HCT116 (cell line): ENCODE data around the gene STAP2. TPM values are rescaled to one million over a fixed set of nuclear protein-coding genes. Genes with fewer than 3 reads are reported as not detected.
A peak's percentile ranks its signal among the peaks of the same experiment; 100 is the strongest.

ENCODE experiments used
- ATAC-seq: fragments of 200-7000 bp; cut with Tn5 transposase; 2 replicates; pipeline ENCODE4 v1.9.1; 2020; ENCODE audit warnings: mild to moderate bottlenecking, moderate library complexity
- BruUV-seq: library from RNA; stranded (reverse); fragments of 400-500 nt; replicated peaks from 2 replicates; lab custom pipeline; 2021; lab: Mats Ljungman, UMichigan
- CTCF ChIA-PET: fragments of 300-600 bp; sonication (Branson Sonifier 250); formaldehyde crosslinking; loops from one replicate; lab custom pipeline; 2021; ENCODE audit warnings: antibody characterized with exemption; lab: Charles Lee
- POLR2A ChIA-PET: fragments of 300-600, 350-600 bp; sonication (Branson Sonifier 250); formaldehyde crosslinking; loops from one replicate; lab custom pipeline; 2021; ENCODE audit warnings: antibody characterized with exemption; lab: Charles Lee
- RAD21 ChIA-PET, 2 experiments: fragments of 300-600 bp; sonication (Branson Sonifier 250); formaldehyde crosslinking; loops; one replicate each; lab custom pipeline; 2023; ENCODE audit warnings: low total read pairs in 2 of 2; ENCODE audit not compliant: uncharacterized antibody in 2 of 2, unreplicated experiment in 2 of 2, low non-redundant PET in 1 of 2; lab: Charles Lee
- DNase-seq: peaks from one replicate; pipeline ENCODE4 v3.0.0-alpha.2; 2010; ENCODE audit warnings: low read depth, low spot score
- H2AFZ ChIP-seq: fragments of 200-600 bp; shearing (Covaris generic), sonication (generic); 2 replicates; pipeline ENCODE4 v1.6.1; 2017; ENCODE audit warnings: low read depth, mixed run types, mixed read lengths, antibody characterized with exemption, low read length; ENCODE audit not compliant: poor library complexity, severe bottlenecking
- H3K27ac ChIP-seq: 2 replicates; pipeline ENCODE4 v1.5.1; 2012; ENCODE audit warnings: low read depth, low read length
- H3K27me3 ChIP-seq: fragments of 200-600 bp; sonication (generic); 2 replicates; pipeline ENCODE4 v1.6.1; 2016; ENCODE audit warnings: mixed run types, low read length, mixed read lengths; ENCODE audit not compliant: insufficient read depth
- H3K36me3 ChIP-seq, 2 experiments: fragments of 200-500 bp in 1 of 2; fragments of 200-600 bp in 1 of 2; sonication (Bioruptor generic) in 1 of 2; sonication (generic) in 1 of 2; 2 replicates each; pipeline versions ENCODE4 v1.5.1 to v1.6.1; 2014 to 2016; ENCODE audit warnings: low read length in 2 of 2, inconsistent platforms in 1 of 2, mixed read lengths in 1 of 2, mixed run types in 1 of 2; ENCODE audit not compliant: insufficient read depth in 2 of 2, control insufficient read depth in 1 of 2
- H3K4me1 ChIP-seq, 2 experiments: fragments of 200-600 bp in 1 of 2; sonication (generic) in 1 of 2; 2 replicates each; pipeline versions ENCODE4 v1.5.1 to v1.6.1; 2012 to 2017; ENCODE audit warnings: low read length in 2 of 2, inconsistent platforms in 1 of 2, mild to moderate bottlenecking in 1 of 2, mixed read lengths in 1 of 2, mixed run types in 1 of 2, moderate library complexity in 1 of 2; ENCODE audit not compliant: insufficient read depth in 2 of 2, control insufficient read depth in 1 of 2
- H3K4me2 ChIP-seq: fragments of 200-600 bp; sonication (generic); 2 replicates; pipeline ENCODE4 v1.6.1; 2017; ENCODE audit warnings: mixed run types, low read length, mixed read lengths
- H3K4me3 ChIP-seq, 2 experiments: fragments of 200-600 bp in 1 of 2; sonication (generic) in 1 of 2; replicated peaks in 1 of 2; 2 replicates each; pipeline ENCODE4 v1.5.1; 2011 to 2016; ENCODE audit warnings: low read length in 2 of 2, control low read depth in 1 of 2, low read depth in 1 of 2, mild to moderate bottlenecking in 1 of 2, mixed read lengths in 1 of 2, mixed run types in 1 of 2
- H3K79me2 ChIP-seq: fragments of 200-600 bp; sonication (generic); 2 replicates; pipeline ENCODE4 v1.6.1; 2017; ENCODE audit warnings: mild to moderate bottlenecking, mixed run types, low read length, moderate library complexity, mixed read lengths; ENCODE audit not compliant: insufficient read depth
- H3K9ac ChIP-seq: fragments of 200-600 bp; sonication (generic); 2 replicates; pipeline ENCODE4 v1.6.1; 2016; ENCODE audit warnings: low read length, mixed read lengths
- H3K9me2 ChIP-seq: fragments of 200-600 bp; sonication (generic), shearing (Covaris generic); 2 replicates; pipeline ENCODE4 v1.6.1; 2017; ENCODE audit warnings: mixed run types, mild to moderate bottlenecking, moderate library complexity; ENCODE audit not compliant: insufficient read depth
- H3K9me3 ChIP-seq, 2 experiments: fragments of 200-500 bp in 1 of 2; fragments of 200-600 bp in 1 of 2; sonication (Bioruptor generic) in 1 of 2; sonication (generic) in 1 of 2; 2 replicates each; pipeline ENCODE4 v1.6.1; 2014 to 2017; ENCODE audit warnings: low read length in 2 of 2, mixed read lengths in 2 of 2, inconsistent platforms in 1 of 2, low read depth in 1 of 2, mild to moderate bottlenecking in 1 of 2, mixed run types in 1 of 2, moderate library complexity in 1 of 2; ENCODE audit not compliant: control insufficient read depth in 1 of 2, insufficient read depth in 1 of 2
- H4K20me1 ChIP-seq: fragments of 200-600 bp; sonication (generic), shearing (Covaris generic); 2 replicates; pipeline ENCODE4 v1.6.1; 2017; ENCODE audit warnings: mixed run types, mild to moderate bottlenecking, moderate library complexity; ENCODE audit not compliant: insufficient read depth
- CBX3 ChIP-seq: IDR thresholded peaks from 2 replicates; pipeline ENCODE4 v1.6.1; 2012; ENCODE audit warnings: low read depth
- CEBPB ChIP-seq: IDR thresholded peaks from 2 replicates; pipeline ENCODE4 v1.6.1; 2012; ENCODE audit warnings: low read depth
- EGR1 ChIP-seq: IDR thresholded peaks from 2 replicates; pipeline ENCODE4 v1.6.1; 2012; ENCODE audit warnings: low read depth
- ELF1 ChIP-seq: IDR thresholded peaks from 2 replicates; pipeline ENCODE4 v1.6.1; 2012; ENCODE audit warnings: low read depth, borderline replicate concordance
- EZH2phosphoT487 ChIP-seq: fragments of 200-600 bp; IDR thresholded peaks from 2 replicates; pipeline ENCODE4 v1.6.1; 2018; ENCODE audit warnings: antibody characterized with exemption, borderline replicate concordance
- FOSL1 ChIP-seq: IDR thresholded peaks from 2 replicates; pipeline ENCODE4 v1.6.1; 2012; ENCODE audit warnings: low read depth
- JUND ChIP-seq: IDR thresholded peaks from 2 replicates; pipeline ENCODE4 v1.6.1; 2012
- POLR2A ChIP-seq: IDR thresholded peaks from 2 replicates; pipeline ENCODE4 v1.7.0; 2011; ENCODE audit warnings: borderline replicate concordance; ENCODE audit not compliant: insufficient read depth, insufficient read length; ENCODE audit errors: extremely low read depth
- POLR2AphosphoS5 ChIP-seq: IDR thresholded peaks from 2 replicates; pipeline ENCODE4 v1.6.1; 2011; ENCODE audit warnings: mild to moderate bottlenecking, low read depth, low read length, moderate library complexity
- RAD21 ChIP-seq: IDR thresholded peaks from 2 replicates; pipeline ENCODE4 v1.6.1; 2012; ENCODE audit warnings: low read depth, mild to moderate bottlenecking
- SIN3A ChIP-seq: IDR thresholded peaks from 2 replicates; pipeline ENCODE4 v1.6.1; 2012; ENCODE audit warnings: low read depth
- SP1 ChIP-seq: IDR thresholded peaks from 2 replicates; pipeline ENCODE4 v1.6.1; 2012; ENCODE audit warnings: low read depth
- ZFX ChIP-seq: fragments of 450-650 bp; IDR thresholded peaks from 2 replicates; pipeline ENCODE4 v1.6.1; 2017
- ZNF274 ChIP-seq: fragments of 200-500 bp; sonication (Bioruptor generic); IDR thresholded peaks from 2 replicates; pipeline ENCODE4 v1.6.1; 2014; ENCODE audit warnings: mild to moderate bottlenecking, low read depth, low read length, inconsistent platforms
- intact Hi-C: fragments of 100-400 bp; cut with micrococcal nuclease; formaldehyde crosslinking; loops from 2 replicates; pipeline ENCODE4 v1.10.0; 2022
- total RNA-seq: library from RNA; stranded (reverse); gene quantifications from one replicate; pipeline ENCODE4 v1.2.1, GENCODE V29; 2021; ENCODE audit not compliant: unreplicated experiment
- TF ChIP-seq, protein P1 (sequence below): IDR thresholded peaks from 2 replicates; pipeline ENCODE4 v1.6.1; 2012; ENCODE audit warnings: low read depth
- TF ChIP-seq, protein P2 (sequence below): IDR thresholded peaks from 2 replicates; pipeline ENCODE4 v1.6.1; 2011; ENCODE audit warnings: mild to moderate bottlenecking, low read length, moderate library complexity; ENCODE audit not compliant: insufficient replicate concordance; ENCODE audit errors: extremely low read depth
- TF ChIP-seq, protein P3 (sequence below): IDR thresholded peaks from 2 replicates; pipeline ENCODE4 v1.6.1; 2012

STAP2 gene
- total RNA-seq, 1 experiment from 2014 or later = 2.1 TPM

DNA sequence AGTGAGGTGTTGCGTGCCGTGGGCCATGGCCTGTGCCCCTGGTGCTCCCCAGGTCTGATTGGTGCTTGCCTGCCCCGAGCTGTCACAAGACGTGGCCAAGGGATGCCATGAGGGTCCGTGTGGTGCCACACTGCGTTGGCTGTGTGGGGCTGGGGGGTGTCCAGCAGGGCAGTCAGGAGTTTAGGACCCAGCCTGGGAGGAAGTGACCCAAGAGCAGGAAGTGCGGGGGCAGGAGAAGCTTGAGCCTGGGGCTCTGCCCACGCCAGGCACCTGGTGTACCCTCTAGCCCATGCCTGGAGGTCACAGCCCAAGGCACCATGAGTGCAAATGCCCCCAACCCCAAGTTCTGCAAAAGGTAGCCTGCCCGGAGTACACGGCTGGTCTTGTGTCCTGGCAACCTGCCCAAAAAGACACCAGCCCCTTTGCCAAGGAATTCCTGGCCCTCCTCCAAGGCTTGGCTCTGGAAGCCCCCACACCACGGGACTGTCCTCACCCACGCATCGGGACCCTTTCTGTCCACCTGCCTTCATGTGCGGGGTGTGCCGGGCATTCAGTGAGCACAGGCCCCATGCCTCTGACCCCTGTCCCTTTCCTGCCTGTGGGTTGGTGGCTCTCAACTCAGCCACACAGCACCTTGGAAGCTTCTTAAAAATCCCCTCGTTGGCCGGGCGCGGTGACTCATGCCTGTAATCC is 29.6 kb upstream of the STAP2 start:
- TF ChIP-seq SP1 = no peak
- no peak for TF ChIP-seq POLR2A
- no peak for TF ChIP-seq CEBPB
- TF ChIP-seq FOSL1 = no peak
- no peak for TF ChIP-seq JUND
- TF ChIP-seq POLR2AphosphoS5 = no peak
- TF ChIP-seq ELF1 = no peak
- no peak for TF ChIP-seq SIN3A
- TF ChIP-seq, protein P1, sequence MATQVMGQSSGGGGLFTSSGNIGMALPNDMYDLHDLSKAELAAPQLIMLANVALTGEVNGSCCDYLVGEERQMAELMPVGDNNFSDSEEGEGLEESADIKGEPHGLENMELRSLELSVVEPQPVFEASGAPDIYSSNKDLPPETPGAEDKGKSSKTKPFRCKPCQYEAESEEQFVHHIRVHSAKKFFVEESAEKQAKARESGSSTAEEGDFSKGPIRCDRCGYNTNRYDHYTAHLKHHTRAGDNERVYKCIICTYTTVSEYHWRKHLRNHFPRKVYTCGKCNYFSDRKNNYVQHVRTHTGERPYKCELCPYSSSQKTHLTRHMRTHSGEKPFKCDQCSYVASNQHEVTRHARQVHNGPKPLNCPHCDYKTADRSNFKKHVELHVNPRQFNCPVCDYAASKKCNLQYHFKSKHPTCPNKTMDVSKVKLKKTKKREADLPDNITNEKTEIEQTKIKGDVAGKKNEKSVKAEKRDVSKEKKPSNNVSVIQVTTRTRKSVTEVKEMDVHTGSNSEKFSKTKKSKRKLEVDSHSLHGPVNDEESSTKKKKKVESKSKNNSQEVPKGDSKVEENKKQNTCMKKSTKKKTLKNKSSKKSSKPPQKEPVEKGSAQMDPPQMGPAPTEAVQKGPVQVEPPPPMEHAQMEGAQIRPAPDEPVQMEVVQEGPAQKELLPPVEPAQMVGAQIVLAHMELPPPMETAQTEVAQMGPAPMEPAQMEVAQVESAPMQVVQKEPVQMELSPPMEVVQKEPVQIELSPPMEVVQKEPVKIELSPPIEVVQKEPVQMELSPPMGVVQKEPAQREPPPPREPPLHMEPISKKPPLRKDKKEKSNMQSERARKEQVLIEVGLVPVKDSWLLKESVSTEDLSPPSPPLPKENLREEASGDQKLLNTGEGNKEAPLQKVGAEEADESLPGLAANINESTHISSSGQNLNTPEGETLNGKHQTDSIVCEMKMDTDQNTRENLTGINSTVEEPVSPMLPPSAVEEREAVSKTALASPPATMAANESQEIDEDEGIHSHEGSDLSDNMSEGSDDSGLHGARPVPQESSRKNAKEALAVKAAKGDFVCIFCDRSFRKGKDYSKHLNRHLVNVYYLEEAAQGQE = no peak
- no peak for TF ChIP-seq EGR1
- no peak for TF ChIP-seq RAD21
- TF ChIP-seq, protein P2, sequence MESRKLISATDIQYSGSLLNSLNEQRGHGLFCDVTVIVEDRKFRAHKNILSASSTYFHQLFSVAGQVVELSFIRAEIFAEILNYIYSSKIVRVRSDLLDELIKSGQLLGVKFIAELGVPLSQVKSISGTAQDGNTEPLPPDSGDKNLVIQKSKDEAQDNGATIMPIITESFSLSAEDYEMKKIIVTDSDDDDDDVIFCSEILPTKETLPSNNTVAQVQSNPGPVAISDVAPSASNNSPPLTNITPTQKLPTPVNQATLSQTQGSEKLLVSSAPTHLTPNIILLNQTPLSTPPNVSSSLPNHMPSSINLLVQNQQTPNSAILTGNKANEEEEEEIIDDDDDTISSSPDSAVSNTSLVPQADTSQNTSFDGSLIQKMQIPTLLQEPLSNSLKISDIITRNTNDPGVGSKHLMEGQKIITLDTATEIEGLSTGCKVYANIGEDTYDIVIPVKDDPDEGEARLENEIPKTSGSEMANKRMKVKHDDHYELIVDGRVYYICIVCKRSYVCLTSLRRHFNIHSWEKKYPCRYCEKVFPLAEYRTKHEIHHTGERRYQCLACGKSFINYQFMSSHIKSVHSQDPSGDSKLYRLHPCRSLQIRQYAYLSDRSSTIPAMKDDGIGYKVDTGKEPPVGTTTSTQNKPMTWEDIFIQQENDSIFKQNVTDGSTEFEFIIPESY = no peak
- TF ChIP-seq, protein P3, sequence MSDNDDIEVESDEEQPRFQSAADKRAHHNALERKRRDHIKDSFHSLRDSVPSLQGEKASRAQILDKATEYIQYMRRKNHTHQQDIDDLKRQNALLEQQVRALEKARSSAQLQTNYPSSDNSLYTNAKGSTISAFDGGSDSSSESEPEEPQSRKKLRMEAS = no peak
- TF ChIP-seq ZNF274 = no peak
- TF ChIP-seq CBX3 = no peak
- no peak for TF ChIP-seq ZFX
- TF ChIP-seq EZH2phosphoT487 = no peak
- H3K9me3 ChIP-seq = no peaks in the 10 kb centered on the region
- ATAC-seq = no peak
- no peak overlapping the region for H3K4me3 ChIP-seq
- H3K27ac ChIP-seq = peak overlapping the region; percentile 22; the same call in 1 of the 2 replicates
- no peaks in the 10 kb centered on the region for H3K36me3 ChIP-seq
- RAD21 ChIA-PET = no interaction called here
- H4K20me1 ChIP-seq = no peaks in the 10 kb centered on the region
- no peak overlapping the region for H3K9ac ChIP-seq
- POLR2A ChIA-PET = interaction anchor here (0.6 kb wide), 1 partner anchor 264 kb away, joined by 4 read pairs; no protein-coding TSS in a partner anchor
- H3K4me1 ChIP-seq = peaks cover 0 to 26% of the 10 kb centered on the region in 2 experiments
- no peak overlapping the region for H3K4me2 ChIP-seq
- H3K27me3 ChIP-seq = no peaks in the 10 kb centered on the region
- intact Hi-C loops = no loop called here
- H2AFZ ChIP-seq = no peak overlapping the region
- H3K9me2 ChIP-seq = no peaks in the 10 kb centered on the region
- peaks cover 60% of the 10 kb centered on the region for H3K79me2 ChIP-seq
- CTCF ChIA-PET = no interaction called here
- DNase-seq = no peak
- no TSS peak for BruUV-seq
